Measurements from ENCODE around the gene CFAP251. TPM values are rescaled to one million over a fixed set of nuclear protein-coding genes. Genes with fewer than 3 reads are reported as not detected.

The CFAP251 gene
- total RNA-seq, 1 experiment from 2014 or later, result 0.81 TPM

DNA sequence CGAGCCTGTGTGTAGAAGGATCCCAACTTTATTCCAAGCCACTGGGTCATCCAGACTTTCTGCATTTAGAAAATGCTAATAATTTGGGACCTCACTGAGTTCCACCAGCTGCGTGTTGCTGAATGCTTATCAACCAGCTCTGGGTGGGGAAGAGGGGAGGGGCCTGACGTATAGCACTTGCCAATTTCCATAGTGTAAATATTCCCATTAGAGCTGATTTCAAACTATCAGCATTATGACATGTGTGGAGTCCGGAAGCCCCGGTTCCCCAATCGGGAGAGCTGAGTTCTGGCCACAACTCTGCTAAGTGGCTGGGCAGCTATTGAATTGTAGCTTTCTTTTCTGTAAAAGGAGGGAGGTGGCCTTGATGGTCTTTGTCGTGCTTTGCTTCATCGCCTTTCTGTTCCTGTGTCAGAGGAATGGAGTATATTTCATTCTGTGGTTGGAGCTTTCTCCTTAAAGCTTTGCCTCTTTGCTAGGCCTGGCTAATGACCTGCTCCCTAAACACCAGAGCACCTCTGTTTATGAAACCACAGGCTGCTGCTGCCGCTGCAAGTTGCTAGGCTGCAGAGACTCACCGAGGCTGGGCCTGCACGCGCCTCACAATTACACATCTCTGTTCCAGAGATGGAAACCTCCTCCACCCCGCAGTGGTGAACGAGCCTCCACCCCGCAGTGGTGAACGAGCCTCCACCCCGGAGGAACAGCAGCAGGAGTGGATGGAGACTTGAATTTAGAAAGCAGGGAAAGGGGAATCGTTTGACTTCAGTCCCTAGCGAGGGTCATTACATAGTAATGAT, 95.6 kb downstream of the CFAP251 start:
- H3K23me2 ChIP-seq (ENCODE audit: insufficient read length, low read depth, low read length, poor library complexity, severe bottlenecking), result no peaks in the 10 kb centered on the region
- DNase-seq, result no peak
- H3K9me3 ChIP-seq (ENCODE audit: control insufficient read depth, low read depth, low read length), result no peaks in the 10 kb centered on the region
- no peaks in the 10 kb centered on the region for H3K4me1 ChIP-seq (ENCODE audit: insufficient read depth, low read length)
- H3K9ac ChIP-seq (ENCODE audit: extremely low read depth, insufficient read length, low read length), result no peak overlapping the region
- H3K4ac ChIP-seq (ENCODE audit: low read depth, low read length), result no peak overlapping the region
- no peak overlapping the region for H4K5ac ChIP-seq (ENCODE audit: insufficient read length, low read depth, low read length)
- H3K27me3 Mint-ChIP-seq (ENCODE audit: low read depth), result peaks cover 6% of the 10 kb centered on the region
- TF ChIP-seq, protein P1, sequence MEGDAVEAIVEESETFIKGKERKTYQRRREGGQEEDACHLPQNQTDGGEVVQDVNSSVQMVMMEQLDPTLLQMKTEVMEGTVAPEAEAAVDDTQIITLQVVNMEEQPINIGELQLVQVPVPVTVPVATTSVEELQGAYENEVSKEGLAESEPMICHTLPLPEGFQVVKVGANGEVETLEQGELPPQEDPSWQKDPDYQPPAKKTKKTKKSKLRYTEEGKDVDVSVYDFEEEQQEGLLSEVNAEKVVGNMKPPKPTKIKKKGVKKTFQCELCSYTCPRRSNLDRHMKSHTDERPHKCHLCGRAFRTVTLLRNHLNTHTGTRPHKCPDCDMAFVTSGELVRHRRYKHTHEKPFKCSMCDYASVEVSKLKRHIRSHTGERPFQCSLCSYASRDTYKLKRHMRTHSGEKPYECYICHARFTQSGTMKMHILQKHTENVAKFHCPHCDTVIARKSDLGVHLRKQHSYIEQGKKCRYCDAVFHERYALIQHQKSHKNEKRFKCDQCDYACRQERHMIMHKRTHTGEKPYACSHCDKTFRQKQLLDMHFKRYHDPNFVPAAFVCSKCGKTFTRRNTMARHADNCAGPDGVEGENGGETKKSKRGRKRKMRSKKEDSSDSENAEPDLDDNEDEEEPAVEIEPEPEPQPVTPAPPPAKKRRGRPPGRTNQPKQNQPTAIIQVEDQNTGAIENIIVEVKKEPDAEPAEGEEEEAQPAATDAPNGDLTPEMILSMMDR (conservative IDR thresholded peaks at IDR 0.05), result no peak
- H2BK5ac ChIP-seq (ENCODE audit: insufficient read length, low read length), result no peak overlapping the region
- H3K27me3 ChIP-seq (ENCODE audit: insufficient read depth, low read length), result no peaks in the 10 kb centered on the region
- no CpG with 5 or more reads among the region's 19 CpGs for WGBS (ENCODE audit: extremely low coverage, insufficient read length, low lambda C conversion rate)
- H3K9me3 Mint-ChIP-seq, result peaks cover 0 to 2% of the 10 kb centered on the region in 2 experiments; a peak in 2 of 5 replicates
- no peak overlapping the region for H3K4me2 ChIP-seq (ENCODE audit: insufficient read depth, insufficient read length, low read length)
- no peak overlapping the region for H4K91ac ChIP-seq (ENCODE audit: insufficient read length, low read depth, low read length)
- no peak overlapping the region for H3K4me3 Mint-ChIP-seq
- H2BK15ac ChIP-seq (ENCODE audit: low read depth, low read length), result no peak overlapping the region
- H4K20me1 ChIP-seq (ENCODE audit: control insufficient read depth, insufficient read depth, insufficient read length), result no peaks in the 10 kb centered on the region
- no peak overlapping the region for H3K27ac ChIP-seq (ENCODE audit: insufficient read length, low read depth, low read length)
- no peak overlapping the region for H3K23ac ChIP-seq (ENCODE audit: insufficient read length, low read depth, low read length)
- no peak overlapping the region for H4K8ac ChIP-seq (replicated peaks; ENCODE audit: insufficient read length, low read depth, low read length)
- H3K79me2 ChIP-seq (ENCODE audit: insufficient read depth, low read length), result no peaks in the 10 kb centered on the region
- H3K36me3 Mint-ChIP-seq (ENCODE audit: insufficient read depth in 1 of 3, low read depth in 3 of 3), result peaks cover 0 to 2% (median 0%) of the 10 kb centered on the region in 3 experiments; a peak in 1 of 7 replicates
- H3K27ac Mint-ChIP-seq, result no peak overlapping the region; a peak in 1 of 7 replicates
- no peak overlapping the region for H2BK120ac ChIP-seq (ENCODE audit: low read depth, low read length, poor library complexity, severe bottlenecking)
- no peaks in the 10 kb centered on the region for H3K79me1 ChIP-seq (ENCODE audit: insufficient read depth, low read depth, low read length, poor library complexity, severe bottlenecking)
- H3K4me1 Mint-ChIP-seq, result peaks cover 2 to 3% of the 10 kb centered on the region in 2 experiments; a peak in 1 of 4 replicates
- H3T11ph ChIP-seq (ENCODE audit: low read length), result no peak overlapping the region
- H2AK5ac ChIP-seq (ENCODE audit: insufficient read length, low read length), result no peak overlapping the region
- H3K14ac ChIP-seq (ENCODE audit: insufficient read depth, low read length), result no peak overlapping the region
- H3K56ac ChIP-seq (ENCODE audit: insufficient read length, low read depth, low read length), result no peak overlapping the region
- no peak overlapping the region for H2AFZ ChIP-seq (ENCODE audit: low read length)
- H3K18ac ChIP-seq (ENCODE audit: insufficient read length, low read depth, low read length), result no peak overlapping the region
- no peak overlapping the region for H2BK20ac ChIP-seq (ENCODE audit: low read depth, low read length, poor library complexity, severe bottlenecking)
- no peak overlapping the region for H2BK12ac ChIP-seq (ENCODE audit: insufficient read length, low read depth, low read length)

All from H9 (cell line).